SU-DHL-6 (cell line): Measurements from ENCODE around the gene ATP1A3.
"Not testable (repeated sequence)": the region's sequence is repeated elsewhere in the genome, so short reads cannot be mapped to it uniquely, and the experiment has no call there.

ENCODE experiments used
- H2AFZ ChIP-seq: fragments of 200-600 bp; sonication (generic); 2 replicates; pipeline ENCODE4 v1.6.1; 2014; ENCODE audit warnings: low read depth, mild to moderate bottlenecking, moderate library complexity, mixed read lengths, antibody characterized with exemption, low read length; ENCODE audit not compliant: severe bottlenecking
- H3F3A ChIP-seq: fragments of 200-600 bp; shearing (Covaris generic); 2 replicates; pipeline ENCODE4 v1.6.0; 2016; ENCODE audit warnings: antibody characterized with exemption, mild to moderate bottlenecking; ENCODE audit not compliant: insufficient read depth
- H3K27ac ChIP-seq: fragments of 200-600 bp; sonication (generic); 2 replicates; pipeline ENCODE4 v1.5.1; 2016; ENCODE audit warnings: low read depth, mild to moderate bottlenecking, low read length, moderate library complexity, mixed read lengths
- H3K27me3 ChIP-seq: fragments of 200-600 bp; sonication (generic), shearing (Covaris generic); 2 replicates; pipeline ENCODE4 v1.6.0; 2014; ENCODE audit warnings: mild to moderate bottlenecking, low read length
- H3K36me3 ChIP-seq: fragments of 200-600 bp; sonication (generic); 2 replicates; pipeline ENCODE4 v1.6.1; 2014; ENCODE audit warnings: mild to moderate bottlenecking, low read length, mixed read lengths
- H3K4me2 ChIP-seq: fragments of 300-600, 200-600 bp; shearing (Covaris generic), sonication (generic); 2 replicates; pipeline ENCODE4 v1.6.0; 2014; ENCODE audit warnings: low read length, low read depth, mild to moderate bottlenecking; ENCODE audit not compliant: poor library complexity, severe bottlenecking
- H3K4me3 ChIP-seq: fragments of 200-600 bp; sonication (generic); 2 replicates; pipeline ENCODE4 v1.5.1; 2014; ENCODE audit warnings: antibody characterized with exemption, low read length, mild to moderate bottlenecking, mixed read lengths; ENCODE audit not compliant: insufficient read depth, poor library complexity, severe bottlenecking
- H3K79me2 ChIP-seq: fragments of 200-600 bp; sonication (generic); 2 replicates; pipeline ENCODE4 v1.6.1; 2014; ENCODE audit warnings: mild to moderate bottlenecking, low read length, moderate library complexity; ENCODE audit not compliant: insufficient read depth
- H3K9ac ChIP-seq: fragments of 200-600 bp; sonication (generic); 2 replicates; pipeline ENCODE4 v1.7.0; 2014; ENCODE audit warnings: mild to moderate bottlenecking, low read length
- H3K9me2 ChIP-seq: fragments of 200-600 bp; sonication (generic); replicated peaks from 2 replicates; pipeline ENCODE4 v1.6.1; 2014; ENCODE audit warnings: low read length; ENCODE audit not compliant: insufficient read depth
- H3K9me3 ChIP-seq: fragments of 200-600 bp; sonication (generic); 2 replicates; pipeline ENCODE4 v1.6.1; 2014; ENCODE audit warnings: low read length, mixed read lengths; ENCODE audit not compliant: insufficient read depth
- H4K20me1 ChIP-seq: fragments of 200-600 bp; sonication (generic); 2 replicates; pipeline ENCODE4 v1.6.1; 2014; ENCODE audit warnings: low read depth, mild to moderate bottlenecking, antibody characterized with exemption, low read length, moderate library complexity, mixed read lengths
- EZH2phosphoT487 ChIP-seq: fragments of 200-600 bp; sonication (generic), shearing (Covaris generic); conservative IDR thresholded peaks from 2 replicates; pipeline ENCODE4 v1.6.1; 2018; ENCODE audit warnings: mild to moderate bottlenecking, antibody characterized with exemption, low read length, moderate library complexity, mixed read lengths
- TF ChIP-seq, protein P1 (sequence below): fragments of 200-600 bp; sonication (generic); IDR thresholded peaks from one replicate; pipeline ENCODE4 v1.5.1; 2017; ENCODE audit warnings: antibody characterized with exemption, mild to moderate bottlenecking, low read length, moderate library complexity; ENCODE audit not compliant: insufficient read depth, poor library complexity, severe bottlenecking

ATP1A3 gene

DNA sequence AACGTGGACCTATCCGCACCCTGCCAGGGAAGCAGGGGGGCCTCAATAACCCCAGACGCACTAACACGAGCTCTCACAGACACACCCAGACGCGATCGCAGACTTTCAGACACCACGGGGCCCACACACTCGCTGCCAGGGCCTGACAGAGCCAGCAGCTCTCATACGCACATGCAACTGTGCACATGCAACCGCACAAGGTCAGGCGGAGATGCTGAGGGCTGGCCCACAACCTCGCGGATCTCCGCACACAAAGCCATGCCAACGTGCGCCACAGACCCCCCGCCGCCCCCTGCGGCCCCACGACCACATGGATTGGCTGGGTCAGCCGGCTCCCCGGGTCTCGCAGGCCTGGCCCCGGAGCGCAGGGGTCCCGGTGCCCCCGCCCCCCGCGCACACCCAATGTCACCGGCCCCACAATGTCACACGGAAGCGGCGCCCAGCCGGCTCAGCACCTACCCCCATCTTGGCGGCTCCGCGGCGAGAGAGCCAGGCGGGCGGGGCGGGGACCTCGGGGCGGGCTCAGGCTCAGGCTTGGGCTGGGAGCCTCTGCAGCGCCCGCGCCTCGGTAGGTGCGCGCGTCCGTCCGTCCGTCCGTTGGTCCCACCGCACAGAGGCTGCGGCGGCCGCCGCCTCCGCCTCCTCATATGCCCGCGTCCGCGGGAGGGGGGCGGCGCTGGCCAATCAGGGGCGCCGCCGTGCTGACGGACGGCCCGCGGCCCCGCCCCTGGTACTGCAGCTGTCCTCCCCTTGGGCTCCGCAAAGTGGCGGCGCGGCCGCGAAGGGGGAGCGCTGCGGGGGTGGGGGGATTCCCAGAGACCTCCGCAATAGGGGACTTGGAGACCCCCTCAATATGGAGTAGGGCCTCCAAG lies at the start of gene ATP1A3:
TSS of gene ATP1A3 (minus strand) at position 619 of the 872 bp plus-strand sequence. CDS start at position 465, 154 bp downstream.
- Histone ChIP-seq H3K4me2 (peak within 1 kb of the TSS; percentile 87), H3K79me2 (peaks cover 3% of the 10 kb centered on the region; the same call in 1 of the 2 replicates), H3K9me2 (no peaks in the 10 kb centered on the region), H3K9ac (peak within 1 kb of the TSS; percentile 88), H3K4me3 (peak within 1 kb of the TSS; percentile 87), H4K20me1 (no peaks in the 10 kb centered on the region), H3F3A (no peaks in the 10 kb centered on the region), H3K9me3 (no peaks in the 10 kb centered on the region), H2AFZ (peak within 1 kb of the TSS; percentile 91), H3K27ac (no peak within 1 kb of the TSS), H3K27me3 (no peaks in the 10 kb centered on the region), H3K36me3 (no peaks in the 10 kb centered on the region)
- no peak for TF ChIP-seq EZH2phosphoT487
- TF ChIP-seq, protein P1, sequence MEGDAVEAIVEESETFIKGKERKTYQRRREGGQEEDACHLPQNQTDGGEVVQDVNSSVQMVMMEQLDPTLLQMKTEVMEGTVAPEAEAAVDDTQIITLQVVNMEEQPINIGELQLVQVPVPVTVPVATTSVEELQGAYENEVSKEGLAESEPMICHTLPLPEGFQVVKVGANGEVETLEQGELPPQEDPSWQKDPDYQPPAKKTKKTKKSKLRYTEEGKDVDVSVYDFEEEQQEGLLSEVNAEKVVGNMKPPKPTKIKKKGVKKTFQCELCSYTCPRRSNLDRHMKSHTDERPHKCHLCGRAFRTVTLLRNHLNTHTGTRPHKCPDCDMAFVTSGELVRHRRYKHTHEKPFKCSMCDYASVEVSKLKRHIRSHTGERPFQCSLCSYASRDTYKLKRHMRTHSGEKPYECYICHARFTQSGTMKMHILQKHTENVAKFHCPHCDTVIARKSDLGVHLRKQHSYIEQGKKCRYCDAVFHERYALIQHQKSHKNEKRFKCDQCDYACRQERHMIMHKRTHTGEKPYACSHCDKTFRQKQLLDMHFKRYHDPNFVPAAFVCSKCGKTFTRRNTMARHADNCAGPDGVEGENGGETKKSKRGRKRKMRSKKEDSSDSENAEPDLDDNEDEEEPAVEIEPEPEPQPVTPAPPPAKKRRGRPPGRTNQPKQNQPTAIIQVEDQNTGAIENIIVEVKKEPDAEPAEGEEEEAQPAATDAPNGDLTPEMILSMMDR: no peak

DNA sequence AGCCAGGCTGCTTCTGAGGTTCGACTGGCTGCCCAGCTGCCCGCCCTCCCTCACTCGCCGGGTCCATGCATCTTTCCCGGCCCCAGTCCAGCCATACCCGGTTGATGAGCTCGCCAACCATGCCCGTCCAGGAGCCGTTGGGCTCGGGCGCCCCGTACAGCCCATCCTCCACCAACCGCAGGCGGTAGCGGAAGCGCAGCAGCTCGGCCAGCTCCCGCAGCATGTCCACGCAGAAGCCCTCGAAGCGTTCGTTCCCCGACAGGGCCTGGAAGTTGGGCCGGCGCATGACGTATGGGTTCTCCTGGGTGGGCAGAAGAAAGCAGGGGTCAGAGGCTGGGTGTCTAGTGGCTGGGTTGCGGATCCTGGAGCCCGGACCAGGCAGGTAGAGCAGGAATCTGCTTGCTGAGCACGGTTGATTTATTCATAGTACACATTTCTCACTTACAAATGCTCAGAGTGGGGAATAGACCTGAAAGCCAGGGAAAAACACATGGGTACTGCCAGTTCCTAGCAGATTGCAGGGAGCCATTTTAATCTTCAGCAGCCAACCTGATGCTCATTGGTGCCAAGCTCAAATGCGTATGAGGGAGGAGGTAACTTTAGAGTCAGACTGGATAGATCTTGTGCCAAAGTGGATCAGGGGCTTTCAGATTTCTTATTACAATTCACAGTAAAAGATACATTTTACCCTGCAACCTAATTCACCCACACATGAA lies 48.6 kb upstream of the ATP1A3 start:
- no peak for TF ChIP-seq EZH2phosphoT487
- TF ChIP-seq, protein P1: no peak
- Histone ChIP-seq H3K9me3 (no peaks in the 10 kb centered on the region), H3K4me3 (no peak overlapping the region), H3K4me2 (no peak overlapping the region), H3K79me2 (no peaks in the 10 kb centered on the region), H3K27me3 (no peaks in the 10 kb centered on the region), H2AFZ (no peak overlapping the region), H3K9me2 (no peaks in the 10 kb centered on the region), H3K9ac (no peak overlapping the region), H3K27ac (no peak overlapping the region), H3K36me3 (no peaks in the 10 kb centered on the region), H4K20me1 (no peaks in the 10 kb centered on the region), H3F3A (no peaks in the 10 kb centered on the region)

DNA sequence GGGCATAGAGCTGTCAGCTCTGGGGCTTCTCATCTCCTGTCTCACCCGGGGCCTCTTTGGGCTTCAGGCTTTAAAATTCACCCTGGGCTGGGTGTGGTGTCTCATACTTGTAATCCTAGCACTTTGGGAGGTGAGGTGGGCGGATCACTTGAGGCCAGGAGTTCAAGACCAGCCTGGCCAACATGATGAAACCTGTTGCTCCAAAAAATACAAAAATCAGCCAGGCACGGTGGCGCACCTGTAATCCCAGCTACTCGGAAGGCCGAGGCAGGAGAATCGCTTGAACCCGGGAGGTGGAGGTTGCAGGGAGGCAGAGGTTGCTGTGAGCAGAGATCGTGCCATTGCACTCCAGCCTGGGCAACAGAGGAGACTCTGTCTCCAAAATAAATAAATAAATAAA lies 46.5 kb upstream of the ATP1A3 start:
- not testable (repeated sequence) for H3F3A ChIP-seq, H3K4me3 ChIP-seq, H4K20me1 ChIP-seq, H3K79me2 ChIP-seq, H3K4me2 ChIP-seq, H3K9me3 ChIP-seq, H3K36me3 ChIP-seq, H3K9me2 ChIP-seq, H3K27me3 ChIP-seq, H3K27ac ChIP-seq, H3K9ac ChIP-seq, H2AFZ ChIP-seq

DNA sequence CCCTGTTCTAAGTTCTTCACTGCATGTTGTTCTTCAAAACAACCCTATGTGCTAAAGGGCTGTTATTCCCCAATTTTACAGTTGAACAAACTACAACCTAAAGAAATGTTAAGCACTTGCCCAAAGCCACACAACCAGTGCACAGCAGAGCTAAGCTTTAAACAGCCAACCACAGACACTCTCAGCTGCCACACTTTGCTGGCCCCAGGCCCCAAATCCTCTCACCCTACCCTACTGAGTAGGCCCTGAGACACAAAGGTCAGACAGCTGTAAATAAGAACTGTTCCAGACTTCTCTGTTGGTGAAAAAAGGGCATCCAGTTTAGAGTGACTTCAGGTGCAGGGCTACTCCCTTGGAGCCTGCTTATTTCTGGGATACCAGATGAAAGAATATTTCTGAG lies 46.0 kb upstream of the ATP1A3 start:
- Histone ChIP-seq H3K36me3 (no peaks in the 10 kb centered on the region), H3K27me3 (no peaks in the 10 kb centered on the region), H3K27ac (no peak overlapping the region), H4K20me1 (no peaks in the 10 kb centered on the region), H3K4me2 (no peak overlapping the region), H3K9me2 (no peaks in the 10 kb centered on the region), H3K9ac (no peak overlapping the region), H3K4me3 (no peak overlapping the region), H3F3A (no peaks in the 10 kb centered on the region), H3K79me2 (no peaks in the 10 kb centered on the region), H3K9me3 (no peaks in the 10 kb centered on the region), H2AFZ (no peak overlapping the region)
- TF ChIP-seq, protein P1: no peak
- no peak for TF ChIP-seq EZH2phosphoT487
